MM.1S (cell line): Measurements from ENCODE around the gene STIL.
"Not testable (repeated sequence)": the region's sequence is repeated elsewhere in the genome, so short reads cannot be mapped to it uniquely, and the experiment has no call there.

ENCODE experiments used
- DNase-seq: peaks from one replicate; pipeline ENCODE4 v3.0.0-alpha.2; 2015
- H2AFZ ChIP-seq: fragments of 300-600 bp; sonication (generic); 2 replicates; pipeline ENCODE4 v1.6.0; 2016; ENCODE audit warnings: antibody characterized with exemption, low read length
- H3F3A ChIP-seq: fragments of 300-600 bp; sonication (generic); 2 replicates; pipeline ENCODE4 v1.6.1; 2016; ENCODE audit warnings: mild to moderate bottlenecking, antibody characterized with exemption, low read length, moderate library complexity, mixed read lengths; ENCODE audit not compliant: insufficient read depth
- H3K27ac ChIP-seq: fragments of 300-600 bp; sonication (generic); 2 replicates; pipeline ENCODE4 v1.5.1; 2016; ENCODE audit warnings: mild to moderate bottlenecking, low read length
- H3K27me3 ChIP-seq: fragments of 300-600 bp; sonication (generic); replicated peaks from 2 replicates; pipeline ENCODE4 v1.6.0; 2016; ENCODE audit warnings: low read length; ENCODE audit not compliant: insufficient read depth
- H3K36me3 ChIP-seq: fragments of 300-600 bp; sonication (generic); replicated peaks from 2 replicates; pipeline ENCODE4 v1.6.1; 2016; ENCODE audit warnings: mild to moderate bottlenecking, low read length, mixed read lengths; ENCODE audit not compliant: insufficient read depth
- H3K4me1 ChIP-seq: fragments of 300-600 bp; sonication (generic); 2 replicates; pipeline ENCODE4 v1.6.1; 2016; ENCODE audit warnings: low read length, mixed read lengths
- H3K4me2 ChIP-seq: fragments of 300-600 bp; sonication (generic); 2 replicates; pipeline ENCODE4 v1.6.0; 2016; ENCODE audit warnings: low read depth, low read length
- H3K4me3 ChIP-seq: fragments of 300-600 bp; sonication (generic); 2 replicates; pipeline ENCODE4 v1.5.1; 2016; ENCODE audit warnings: low read length, mixed read lengths
- H3K79me2 ChIP-seq: fragments of 300-600 bp; sonication (generic); 2 replicates; pipeline ENCODE4 v1.6.1; 2016; ENCODE audit warnings: mixed run types, low read length, mixed read lengths
- H3K9ac ChIP-seq: fragments of 300-600 bp; sonication (generic); 2 replicates; pipeline ENCODE4 v1.6.1; 2016; ENCODE audit warnings: low read length, mixed read lengths
- H3K9me2 ChIP-seq: fragments of 300-600 bp; sonication (generic); replicated peaks from 2 replicates; pipeline ENCODE4 v1.6.1; 2016; ENCODE audit warnings: mild to moderate bottlenecking, low read length, mixed read lengths; ENCODE audit not compliant: insufficient read depth
- H3K9me3 ChIP-seq: fragments of 300-600 bp; sonication (generic); replicated peaks from 2 replicates; pipeline ENCODE4 v1.6.1; 2016; ENCODE audit warnings: mild to moderate bottlenecking, low read length, mixed read lengths; ENCODE audit not compliant: insufficient read depth
- H4K20me1 ChIP-seq: fragments of 300-600 bp; sonication (generic); 2 replicates; pipeline ENCODE4 v1.6.1; 2016; ENCODE audit warnings: mild to moderate bottlenecking, low read length, moderate library complexity, mixed read lengths; ENCODE audit not compliant: insufficient read depth
- EZH2 ChIP-seq: fragments of 300-600 bp; sonication (generic); optimal IDR thresholded peaks from 2 replicates; pipeline ENCODE3; 2017; ENCODE audit warnings: low read depth, mild to moderate bottlenecking, antibody characterized with exemption, low read length, mixed read lengths
- EZH2phosphoT487 ChIP-seq: fragments of 300-600 bp; sonication (generic); IDR thresholded peaks from 2 replicates; pipeline ENCODE4 v1.6.1; 2018; ENCODE audit warnings: antibody characterized with exemption, low read length
- TF ChIP-seq, protein P1 (sequence below): fragments of 300-600 bp; sonication (generic); IDR thresholded peaks from 2 replicates; pipeline ENCODE4 v1.5.1; 2016; ENCODE audit warnings: antibody characterized with exemption, low read length, mixed read lengths

Gene STIL

DNA sequence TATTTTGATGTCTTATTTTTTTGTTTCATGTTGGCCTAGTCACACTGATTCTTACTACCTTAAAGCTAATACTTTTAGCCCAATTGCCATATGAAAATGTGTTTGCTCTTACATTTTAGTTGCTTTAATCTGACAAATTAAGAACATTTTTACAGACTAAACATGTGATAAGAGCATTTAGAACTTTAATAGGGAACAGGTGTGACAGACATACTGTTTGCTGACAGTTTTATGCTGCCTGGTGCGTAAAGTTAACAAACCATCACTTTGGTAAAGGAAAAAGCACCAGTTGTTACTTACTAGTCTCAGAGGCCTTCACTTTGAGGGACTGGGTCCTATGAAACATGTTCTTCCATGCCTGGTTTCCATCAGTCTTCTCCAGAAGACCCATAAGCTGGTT lies 34.3 kb upstream of the STIL start:
- Histone ChIP-seq H3K27me3 (no peaks in the 10 kb centered on the region), H3K4me2 (no peak overlapping the region), H3K27ac (no peak overlapping the region), H3K36me3 (no peaks in the 10 kb centered on the region), H3K4me3 (no peak overlapping the region), H3F3A (no peaks in the 10 kb centered on the region), H4K20me1 (no peaks in the 10 kb centered on the region), H3K79me2 (peaks cover 66% of the 10 kb centered on the region), H3K9ac (no peak overlapping the region), H2AFZ (no peak overlapping the region), H3K4me1 (0 out of 2 replicates have a peak, but pooled peaks cover 3% of the 10 kb centered on the region), H3K9me2 (no peaks in the 10 kb centered on the region), H3K9me3 (no peaks in the 10 kb centered on the region)
- DNase-seq: no peak
- no peak for TF ChIP-seq EZH2phosphoT487
- TF ChIP-seq, protein P1, sequence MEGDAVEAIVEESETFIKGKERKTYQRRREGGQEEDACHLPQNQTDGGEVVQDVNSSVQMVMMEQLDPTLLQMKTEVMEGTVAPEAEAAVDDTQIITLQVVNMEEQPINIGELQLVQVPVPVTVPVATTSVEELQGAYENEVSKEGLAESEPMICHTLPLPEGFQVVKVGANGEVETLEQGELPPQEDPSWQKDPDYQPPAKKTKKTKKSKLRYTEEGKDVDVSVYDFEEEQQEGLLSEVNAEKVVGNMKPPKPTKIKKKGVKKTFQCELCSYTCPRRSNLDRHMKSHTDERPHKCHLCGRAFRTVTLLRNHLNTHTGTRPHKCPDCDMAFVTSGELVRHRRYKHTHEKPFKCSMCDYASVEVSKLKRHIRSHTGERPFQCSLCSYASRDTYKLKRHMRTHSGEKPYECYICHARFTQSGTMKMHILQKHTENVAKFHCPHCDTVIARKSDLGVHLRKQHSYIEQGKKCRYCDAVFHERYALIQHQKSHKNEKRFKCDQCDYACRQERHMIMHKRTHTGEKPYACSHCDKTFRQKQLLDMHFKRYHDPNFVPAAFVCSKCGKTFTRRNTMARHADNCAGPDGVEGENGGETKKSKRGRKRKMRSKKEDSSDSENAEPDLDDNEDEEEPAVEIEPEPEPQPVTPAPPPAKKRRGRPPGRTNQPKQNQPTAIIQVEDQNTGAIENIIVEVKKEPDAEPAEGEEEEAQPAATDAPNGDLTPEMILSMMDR: no peak
- TF ChIP-seq EZH2: no peak

GRCh38 chr1:47347735-47348134 lies 33.8 kb upstream of the STIL start:
- Histone ChIP-seq H3K4me1 (0 out of 2 replicates have a peak, but pooled peaks cover 3% of the 10 kb centered on the region), H3K79me2 (peaks cover 61% of the 10 kb centered on the region), H3K27me3 (no peaks in the 10 kb centered on the region), H3K4me2 (no peak overlapping the region), H3K36me3 (no peaks in the 10 kb centered on the region), H3K9me3 (no peaks in the 10 kb centered on the region), H3K9ac (no peak overlapping the region), H3F3A (no peaks in the 10 kb centered on the region), H3K9me2 (no peaks in the 10 kb centered on the region), H2AFZ (no peak overlapping the region), H3K27ac (no peak overlapping the region), H4K20me1 (no peaks in the 10 kb centered on the region), H3K4me3 (no peak overlapping the region)
- TF ChIP-seq EZH2phosphoT487 (no peak), EZH2 (no peak)
- TF ChIP-seq, protein P1: no peak
- no peak for DNase-seq

- not testable (repeated sequence) for H3K9me2 ChIP-seq, H3K4me1 ChIP-seq, H3K9ac ChIP-seq, DNase-seq, H3K36me3 ChIP-seq, H3F3A ChIP-seq, H2AFZ ChIP-seq, H3K4me2 ChIP-seq, H3K4me3 ChIP-seq, H3K27ac ChIP-seq, H3K9me3 ChIP-seq, H3K27me3 ChIP-seq, H4K20me1 ChIP-seq
- peaks cover 58% of the 10 kb centered on the region for H3K79me2 ChIP-seq
These were observed 33.0 kb upstream of the STIL start for GRCh38 chr1:47346979-47347378.

DNA sequence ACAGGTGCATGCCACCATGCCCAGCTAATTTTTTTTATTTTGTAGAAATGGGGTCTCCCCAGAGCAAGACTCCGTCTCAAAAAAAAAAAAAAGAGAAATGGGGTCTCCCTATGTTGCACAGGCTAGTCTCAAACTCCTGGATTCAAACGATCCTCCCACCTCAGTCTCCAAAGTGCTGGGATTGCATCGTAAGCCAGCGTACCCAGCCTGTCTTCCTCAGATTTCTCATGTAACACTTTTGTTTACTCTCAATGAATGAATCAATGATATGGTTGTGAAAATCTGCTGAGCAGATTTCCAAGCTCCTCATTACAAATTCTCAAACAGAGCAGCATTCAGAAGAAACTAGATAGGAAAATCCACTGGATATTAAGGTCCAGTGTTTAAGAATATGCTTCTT lies 26.3 kb upstream of the STIL start:
- H3K36me3 ChIP-seq: no peaks in the 10 kb centered on the region
- no peak overlapping the region for H3K4me3 ChIP-seq
- H3K27ac ChIP-seq: no peak overlapping the region
- no peaks in the 10 kb centered on the region for H3K9me2 ChIP-seq
- H2AFZ ChIP-seq: no peak overlapping the region
- no peak overlapping the region for H3K4me2 ChIP-seq
- TF ChIP-seq, protein P1: no peak
- TF ChIP-seq EZH2: no peak
- TF ChIP-seq EZH2phosphoT487: no peak
- H4K20me1 ChIP-seq: no peaks in the 10 kb centered on the region
- no peaks in the 10 kb centered on the region for H3K27me3 ChIP-seq
- H3K9ac ChIP-seq: no peak overlapping the region
- no peaks in the 10 kb centered on the region for H3F3A ChIP-seq
- no peak for DNase-seq
- no peaks in the 10 kb centered on the region for H3K9me3 ChIP-seq
- H3K79me2 ChIP-seq: peaks cover 77% of the 10 kb centered on the region
- H3K4me1 ChIP-seq: no peaks in the 10 kb centered on the region
